GM19438 (cell line): Measurements from ENCODE around the gene PALMD.

Source experiments
- ATAC-seq: cut with Tn5 transposase; IDR thresholded peaks from one replicate; pipeline ENCODE4 v1.9.1; 2021; ENCODE audit warnings: low read depth; ENCODE audit not compliant: unreplicated experiment

Gene PALMD

DNA sequence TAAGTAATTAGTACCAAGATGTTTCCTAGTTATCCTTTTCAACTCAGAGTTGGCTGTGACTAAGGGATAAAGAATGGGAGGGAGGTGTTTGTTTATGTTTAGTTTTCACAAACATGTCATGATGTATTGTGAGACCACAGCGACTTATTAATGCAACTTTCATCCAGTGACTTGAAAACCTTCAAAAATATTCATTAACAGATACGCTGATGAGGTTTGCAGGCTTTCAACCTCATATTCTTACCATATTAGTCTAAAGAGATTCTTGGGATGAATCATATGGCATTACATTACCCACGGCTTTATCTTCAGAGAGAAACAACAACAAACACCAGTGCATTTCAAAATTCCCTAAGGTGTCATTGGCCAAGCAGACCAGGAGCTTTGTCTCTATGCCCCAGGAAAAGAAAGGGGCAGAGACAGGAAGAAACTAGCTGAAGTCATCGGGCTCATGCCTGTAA is 36.4 kb downstream of the PALMD start:
- ATAC-seq, result no peak

- peak; percentile 87 for ATAC-seq
Observed at GRCh38 chr1:99685516-99686180, 39.7 kb downstream of the PALMD start.

- ATAC-seq, result no peak
Observed at GRCh38 chr1:99691175-99691574, 45.3 kb downstream of the PALMD start.

DNA sequence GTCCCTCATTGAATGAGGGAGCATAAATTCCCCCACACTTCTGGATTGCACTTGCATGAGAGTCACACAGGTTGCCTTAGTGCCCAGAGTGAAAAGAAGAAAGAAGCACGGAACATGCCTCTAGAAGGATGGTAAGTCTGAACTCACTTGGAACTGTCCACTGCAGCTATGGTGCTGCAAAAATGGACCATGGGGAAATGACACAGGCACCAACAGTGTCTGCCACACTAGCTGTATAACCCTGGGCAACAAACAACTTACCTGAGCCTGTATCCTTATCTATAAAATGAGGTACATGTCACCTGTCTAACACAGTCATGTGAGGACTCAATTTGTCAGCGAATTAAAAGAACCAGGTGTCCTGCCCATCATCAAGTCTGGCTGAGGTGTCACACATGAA is 50.7 kb downstream of the PALMD start:
- ATAC-seq, result no peak

DNA sequence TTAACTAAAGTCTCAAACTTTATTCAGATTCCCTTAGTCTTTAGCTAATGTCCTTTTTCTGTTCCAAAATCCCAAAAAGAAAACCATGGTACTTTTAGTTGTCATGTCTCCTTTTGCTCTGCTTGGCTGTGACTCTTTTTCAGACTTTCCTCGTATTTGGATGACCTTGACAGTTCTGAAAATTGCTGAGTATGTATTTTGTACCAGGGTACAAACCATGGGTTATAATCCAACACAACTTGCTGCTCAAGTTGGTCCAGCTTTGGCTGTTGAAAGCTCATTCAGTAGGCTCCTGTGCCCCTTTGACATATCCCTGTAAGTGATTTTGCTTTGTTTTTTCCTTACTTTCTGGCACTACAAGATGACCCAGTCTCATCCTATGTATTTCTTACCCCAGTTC is 51.7 kb downstream of the PALMD start:
- ATAC-seq, result no peak

GRCh38 chr1:99700020-99700419 is 54.1 kb downstream of the PALMD start:
- no peak for ATAC-seq

DNA sequence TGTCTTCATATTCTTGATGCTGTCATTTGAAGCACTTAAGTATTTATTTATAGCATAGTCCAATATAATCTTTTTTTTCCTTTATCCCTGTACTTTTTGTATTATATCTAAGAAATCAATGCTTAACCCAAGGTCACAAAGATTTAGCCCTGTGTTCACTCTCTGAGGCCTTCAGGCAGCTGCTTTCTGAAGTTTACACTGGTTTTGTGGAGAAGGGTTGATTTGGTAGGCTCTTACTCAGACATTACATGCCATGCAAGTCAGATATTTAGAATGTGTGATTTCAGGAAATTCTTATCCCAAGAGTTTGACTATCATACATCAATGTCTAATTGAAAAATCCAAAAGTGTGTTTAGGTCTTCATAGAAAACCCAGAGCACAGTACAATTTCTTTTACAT is 56.3 kb downstream of the PALMD start:
- ATAC-seq, result no peak

DNA sequence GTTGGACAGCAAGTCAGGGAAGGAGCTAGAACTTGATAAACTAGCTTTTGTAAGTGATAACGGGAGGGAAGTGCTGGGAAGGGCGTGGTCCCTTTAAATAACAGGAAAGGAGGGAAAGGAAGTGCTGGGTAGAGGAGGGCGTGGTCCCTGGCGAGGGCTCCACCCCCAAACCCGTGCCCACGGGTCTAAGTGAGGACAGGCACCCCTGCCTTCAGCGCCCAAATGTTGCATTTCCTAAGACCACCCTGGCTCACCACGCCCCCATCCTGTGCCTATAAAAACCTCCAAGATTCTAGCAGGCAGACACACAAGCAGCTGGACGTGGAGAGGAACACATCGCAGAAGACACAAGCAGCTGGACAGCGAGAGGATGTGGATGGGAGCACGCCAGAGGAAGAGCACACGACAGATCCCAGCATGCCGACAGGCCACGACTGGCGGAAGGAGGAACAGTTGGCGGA is 58.5 kb downstream of the PALMD start:
- ATAC-seq, result no peak

DNA sequence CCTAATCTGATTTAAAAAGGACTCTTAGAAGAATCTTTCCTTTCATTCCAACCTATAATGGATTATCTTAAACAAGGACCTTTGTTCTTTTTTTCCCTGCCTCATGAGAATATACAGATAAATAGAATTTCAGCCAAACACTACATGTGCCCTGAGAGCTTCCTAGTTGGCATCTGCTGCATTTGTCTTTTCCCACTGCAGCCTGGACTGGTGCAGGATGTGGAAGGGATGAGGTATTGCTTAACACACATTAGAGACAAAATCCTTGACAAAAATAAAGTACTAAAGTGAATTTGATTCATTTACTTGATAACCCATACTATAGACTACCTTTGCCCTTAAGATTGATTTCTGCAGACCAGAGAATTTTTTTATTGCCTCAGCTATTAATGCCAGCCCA is 59.5 kb downstream of the PALMD start:
- no peak for ATAC-seq

DNA sequence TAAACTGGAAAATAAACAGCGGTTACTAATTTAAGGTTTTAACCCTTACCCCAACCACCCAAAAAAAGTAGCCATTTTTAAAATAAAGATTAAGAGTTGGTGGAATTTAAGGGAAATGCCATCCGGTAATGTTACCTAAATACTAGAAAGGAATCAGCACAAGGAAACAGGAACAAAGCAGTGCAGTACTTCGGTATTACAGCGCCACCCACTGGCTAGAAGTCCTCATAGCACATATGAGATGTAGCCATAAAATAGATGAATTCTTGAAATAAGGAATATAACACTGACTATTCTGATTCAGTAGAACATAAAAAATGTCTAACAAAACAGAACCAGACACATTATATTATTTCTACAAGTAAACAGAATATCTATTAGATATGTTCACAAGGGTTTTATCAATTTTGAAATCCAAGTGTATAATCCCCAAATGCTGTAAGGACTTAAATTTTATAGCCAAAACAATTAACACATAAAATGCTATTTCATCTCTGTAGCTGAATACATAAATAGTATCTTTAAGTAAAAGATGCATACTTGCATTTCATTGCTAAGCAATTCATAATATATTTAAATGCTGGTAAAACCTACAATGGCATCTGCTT is 61.7 kb downstream of the PALMD start:
- ATAC-seq, result peak; percentile 82

- no peak for ATAC-seq
Observed at GRCh38 chr1:99710994-99711393, 65.1 kb downstream of the PALMD start.

DNA sequence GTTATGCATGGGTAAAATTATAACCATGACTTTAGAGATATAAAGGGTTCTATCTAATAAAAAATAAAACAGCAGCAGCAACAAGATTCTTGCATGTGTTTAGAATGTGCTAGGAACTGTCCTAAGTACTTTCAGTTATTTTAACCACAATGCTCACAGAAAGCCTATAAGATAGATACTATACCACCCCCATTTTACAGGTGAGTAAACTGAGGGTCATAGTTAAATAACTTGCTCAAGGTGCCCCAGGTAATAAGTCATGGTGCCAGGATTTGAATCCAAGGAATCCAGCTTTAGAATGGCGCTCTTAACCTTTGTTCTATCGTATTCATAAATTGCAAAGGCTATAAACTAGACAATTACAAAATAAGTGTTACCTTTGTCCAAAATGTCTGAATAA is 67.1 kb downstream of the PALMD start:
- no peak for ATAC-seq

DNA sequence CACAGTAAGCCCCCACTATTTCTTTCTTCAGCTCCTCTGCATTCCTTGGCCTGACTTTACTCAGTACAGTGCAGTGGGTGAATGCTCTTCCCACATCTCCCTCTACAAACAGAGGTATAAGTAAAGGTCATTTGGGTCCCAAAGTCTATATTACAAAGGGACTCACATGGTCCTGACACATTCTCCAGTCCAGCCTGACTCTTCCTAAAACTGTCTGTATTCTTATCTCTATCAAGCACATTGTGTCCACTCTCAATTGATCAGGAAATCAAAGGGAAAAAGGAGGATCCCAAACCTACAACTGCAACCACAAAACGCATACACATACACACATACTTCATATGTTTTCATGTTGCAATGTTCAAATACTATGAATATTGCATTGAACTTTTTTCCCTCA is 71.1 kb downstream of the PALMD start:
- ATAC-seq, result no peak

DNA sequence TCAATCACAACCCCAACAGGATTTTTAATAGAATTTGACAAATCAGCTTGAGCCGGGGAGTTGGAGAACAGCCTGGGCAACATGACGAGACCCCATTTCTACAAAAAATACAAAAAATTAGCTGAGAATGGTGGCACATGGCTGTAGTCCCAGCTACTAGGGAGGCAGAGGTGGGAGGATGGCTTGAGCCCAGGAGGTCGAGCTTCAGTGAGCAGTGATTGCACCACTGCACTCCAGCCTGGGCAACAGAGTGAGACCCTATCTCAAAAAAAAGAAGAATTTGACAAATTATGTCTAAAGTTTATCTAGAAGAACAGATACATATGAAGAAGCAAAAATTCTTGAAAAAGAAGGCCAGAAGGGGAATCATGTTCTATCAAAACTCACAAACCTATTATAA is 77.3 kb downstream of the PALMD start:
- no peak for ATAC-seq

GRCh38 chr1:99725996-99726395 is 80.1 kb downstream of the PALMD start:
- no peak for ATAC-seq

DNA sequence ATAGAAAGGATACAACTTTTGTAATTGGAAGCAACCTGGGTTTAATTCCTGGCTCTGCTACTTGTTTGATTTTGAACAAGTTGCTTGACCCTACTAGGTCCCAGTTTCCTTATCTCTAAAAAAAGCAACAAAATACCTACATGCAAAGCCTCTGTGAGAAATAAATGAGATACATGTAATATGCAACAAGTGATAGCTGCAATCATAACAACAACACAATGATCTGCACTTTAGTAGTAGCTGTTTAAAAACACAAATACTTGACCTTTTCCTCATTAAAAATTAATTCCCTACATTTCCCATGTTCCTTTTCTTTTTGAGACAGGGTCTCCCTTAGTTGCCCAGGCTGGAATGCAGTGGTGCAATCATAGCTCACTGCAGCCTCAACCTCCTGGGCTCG is 80.5 kb downstream of the PALMD start:
- no peak for ATAC-seq

GRCh38 chr1:99726818-99727217 is 80.9 kb downstream of the PALMD start:
- ATAC-seq, result no peak

DNA sequence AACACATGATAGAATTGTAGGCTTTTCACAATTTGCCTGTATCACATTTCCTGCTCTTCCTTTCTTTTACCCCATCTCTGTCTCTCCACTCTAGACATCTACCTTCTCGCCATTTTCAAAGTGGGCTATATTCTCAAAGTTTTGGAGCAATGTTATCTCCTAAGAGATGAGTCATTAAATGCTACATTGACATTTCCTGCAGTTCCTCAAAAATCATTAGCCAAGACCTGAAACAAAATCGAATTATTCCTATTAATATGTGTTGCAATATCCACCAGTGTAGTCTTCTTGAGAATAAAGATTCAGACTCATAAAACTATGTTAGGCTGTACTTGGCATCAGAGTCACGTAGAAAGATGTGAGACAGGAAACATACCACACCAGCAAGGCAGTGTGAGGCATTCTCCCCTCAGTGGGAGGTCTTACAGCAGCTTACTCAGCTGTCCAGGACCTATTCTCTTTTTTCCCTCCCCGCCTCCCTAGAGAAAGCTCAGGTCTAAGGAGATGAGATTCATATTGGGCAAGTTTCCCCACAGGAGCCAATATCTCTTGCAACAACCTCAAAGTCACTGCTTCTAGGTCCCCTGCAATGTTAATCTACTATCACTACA is 81.8 kb downstream of the PALMD start:
- no peak for ATAC-seq

DNA sequence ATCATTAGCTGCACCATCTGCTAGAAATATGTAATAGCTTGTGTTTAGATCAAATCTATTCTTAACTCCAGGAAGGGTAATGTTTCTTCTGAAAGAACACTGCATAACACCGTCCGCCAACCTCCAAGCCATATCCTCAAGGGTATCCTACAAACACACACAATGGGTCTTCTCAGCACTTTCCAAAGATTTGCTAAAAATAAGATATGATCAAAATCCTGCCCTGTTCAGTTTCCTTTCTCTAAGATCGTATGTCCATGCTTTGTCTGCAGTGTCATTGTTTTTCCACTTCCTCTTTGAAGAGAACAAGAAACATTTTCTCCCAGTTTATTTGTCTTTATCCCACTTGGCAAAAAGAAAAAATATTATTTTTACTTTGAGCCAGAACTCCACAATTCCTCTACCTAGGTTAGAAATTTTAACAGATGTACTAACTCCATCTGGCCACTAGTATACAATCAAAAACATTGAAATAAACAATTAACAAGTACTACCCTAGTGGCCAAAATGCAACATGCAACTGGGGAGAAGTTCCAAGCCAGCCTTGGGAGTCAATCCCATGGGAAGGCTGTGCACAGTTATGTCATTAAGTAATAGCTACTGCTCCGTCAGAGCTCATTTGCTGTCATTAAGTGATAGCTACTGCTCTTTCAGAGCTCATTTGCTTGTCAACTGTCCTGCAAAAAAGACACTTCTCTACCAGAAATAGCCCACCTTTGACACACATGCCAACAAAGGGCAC is 82.8 kb downstream of the PALMD start:
- no peak for ATAC-seq

- no peak for ATAC-seq
Observed at GRCh38 chr1:99731384-99731783, 85.5 kb downstream of the PALMD start.

GRCh38 chr1:99735852-99736251 is 89.9 kb downstream of the PALMD start:
- no peak for ATAC-seq
